WTC11 (cell line): Measurements from ENCODE around the gene GEMIN5. TPM values are rescaled to one million over a fixed set of nuclear protein-coding genes. Genes with fewer than 3 reads are reported as not detected.
"Not testable (repeated sequence)": the region's sequence is repeated elsewhere in the genome, so short reads cannot be mapped to it uniquely, and the experiment has no call there.

Experiments
- ATAC-seq: fragments of 200-7000 bp; cut with Tn5 transposase; 2 replicates; pipeline ENCODE4 v1.10.0; 2021; ENCODE audit warnings: mild to moderate bottlenecking, moderate library complexity
- CTCF ChIA-PET: fragments of 300-600 bp; sonication (Branson Sonifier 250); formaldehyde crosslinking; loops from one replicate; lab custom pipeline; 2021; ENCODE audit warnings: antibody characterized with exemption; lab: Charles Lee
- POLR2A ChIA-PET: fragments of 350-600 bp; sonication (Branson Sonifier 250); formaldehyde crosslinking; loops from one replicate; lab custom pipeline; 2021; ENCODE audit warnings: antibody characterized with exemption; lab: Charles Lee
- DNase-seq: peaks from one replicate; pipeline ENCODE4 v3.0.0; 2021; ENCODE audit warnings: low spot score
- H3K27ac Mint-ChIP-seq: 2 replicates; pipeline ENCODE4 v1.8.0; 2021; ENCODE audit warnings: mixed read lengths
- H3K27me3 Mint-ChIP-seq: 2 replicates; pipeline ENCODE4 v1.8.0; 2021; ENCODE audit warnings: low read depth, mild to moderate bottlenecking, moderate library complexity, mixed read lengths
- H3K36me3 Mint-ChIP-seq: 2 replicates; pipeline ENCODE4 v1.8.0; 2021; ENCODE audit warnings: mixed read lengths
- H3K4me1 Mint-ChIP-seq: 2 replicates; pipeline ENCODE4 v1.8.0; 2022; ENCODE audit warnings: mixed read lengths
- H3K4me3 Mint-ChIP-seq: 2 replicates; pipeline ENCODE4 v1.8.0; 2021; ENCODE audit warnings: mild to moderate bottlenecking, moderate library complexity, mixed read lengths
- H3K9me3 Mint-ChIP-seq: 2 replicates; pipeline ENCODE4 v1.8.0; 2021; ENCODE audit warnings: mixed read lengths
- ESRRA ChIP-seq: sonication (generic); formaldehyde crosslinking; IDR thresholded peaks from 2 replicates; pipeline ENCODE4 v1.8.1; 2022; ENCODE audit warnings: mild to moderate bottlenecking, missing genetic modification reagents, borderline replicate concordance
- FOXJ3 ChIP-seq: sonication (generic); formaldehyde crosslinking; IDR thresholded peaks from 2 replicates; pipeline ENCODE4 v1.9.0; 2021; ENCODE audit warnings: missing genetic modification reagents, mild to moderate bottlenecking, borderline replicate concordance
- GRHL2 ChIP-seq: fragments of 250-450 bp; sonication (Bioruptor Pico); IDR thresholded peaks from 2 replicates; pipeline ENCODE4 v1.8.0; 2022; ENCODE audit warnings: mild to moderate bottlenecking, moderate library complexity; ENCODE audit not compliant: insufficient replicate concordance, severe bottlenecking
- JUN ChIP-seq: sonication (generic); formaldehyde crosslinking; IDR thresholded peaks from 2 replicates; pipeline ENCODE4 v1.8.0; 2023; ENCODE audit warnings: mild to moderate bottlenecking, missing genetic modification reagents
- NFYB ChIP-seq: sonication (generic); formaldehyde crosslinking; conservative IDR thresholded peaks from 2 replicates; pipeline ENCODE4 v1.8.0; 2022; ENCODE audit warnings: low read depth, missing genetic modification reagents
- NR1H2 ChIP-seq: sonication (generic); formaldehyde crosslinking; IDR thresholded peaks from 2 replicates; pipeline ENCODE4 v1.9.0; 2021; ENCODE audit warnings: mild to moderate bottlenecking, moderate library complexity, missing genetic modification reagents
- ZNF138 ChIP-seq: sonication (generic); formaldehyde crosslinking; conservative IDR thresholded peaks from 2 replicates; pipeline ENCODE4 v1.8.1; 2022; ENCODE audit warnings: mild to moderate bottlenecking, moderate library complexity, missing genetic modification reagents
- ZNF219 ChIP-seq: sonication (generic); formaldehyde crosslinking; IDR thresholded peaks from 2 replicates; pipeline ENCODE4 v1.8.0; 2023; ENCODE audit warnings: missing genetic modification reagents, mild to moderate bottlenecking, borderline replicate concordance
- ZNF396 ChIP-seq: fragments of 250-450 bp; sonication (Bioruptor Pico); IDR thresholded peaks from 2 replicates; pipeline ENCODE4 v1.8.0; 2021; ENCODE audit warnings: mild to moderate bottlenecking, moderate library complexity, borderline replicate concordance
- total RNA-seq: library from RNA; stranded (reverse); gene quantifications from 3 replicates; pipeline ENCODE4 v1.2.3, GENCODE V29; 2021
- TF ChIP-seq, protein P1 (sequence below): fragments of 250-450 bp; sonication (Bioruptor Pico); IDR thresholded peaks from 2 replicates; pipeline ENCODE4 v1.9.0; 2021; ENCODE audit warnings: mild to moderate bottlenecking
- TF ChIP-seq, protein P2 (sequence below): fragments of 200-600 bp; IDR thresholded peaks from 2 replicates; pipeline ENCODE4 v1.8.0; 2022; ENCODE audit warnings: antibody characterized with exemption
- TF ChIP-seq, protein P3 (sequence below): sonication (generic); formaldehyde crosslinking; IDR thresholded peaks from 2 replicates; pipeline ENCODE4 v1.8.0; 2022; ENCODE audit warnings: mild to moderate bottlenecking, missing genetic modification reagents
- TF ChIP-seq, protein P4 (sequence below): fragments of 250-450 bp; sonication (Bioruptor Pico); IDR thresholded peaks from 2 replicates; pipeline ENCODE4 v1.8.0; 2021; ENCODE audit warnings: mild to moderate bottlenecking
- TF ChIP-seq, protein P5 (sequence below): sonication (generic); formaldehyde crosslinking; conservative IDR thresholded peaks from 2 replicates; pipeline ENCODE4 v1.8.1; 2023; ENCODE audit warnings: mild to moderate bottlenecking, low read depth, missing genetic modification reagents, moderate library complexity
- TF ChIP-seq, protein P6 (sequence below): sonication (generic); formaldehyde crosslinking; IDR thresholded peaks from 2 replicates; pipeline ENCODE4 v1.8.1; 2023; ENCODE audit warnings: mild to moderate bottlenecking, missing genetic modification reagents, borderline replicate concordance

The GEMIN5 gene
- total RNA-seq, 1 experiment from 2014 or later = 34.8 TPM

DNA sequence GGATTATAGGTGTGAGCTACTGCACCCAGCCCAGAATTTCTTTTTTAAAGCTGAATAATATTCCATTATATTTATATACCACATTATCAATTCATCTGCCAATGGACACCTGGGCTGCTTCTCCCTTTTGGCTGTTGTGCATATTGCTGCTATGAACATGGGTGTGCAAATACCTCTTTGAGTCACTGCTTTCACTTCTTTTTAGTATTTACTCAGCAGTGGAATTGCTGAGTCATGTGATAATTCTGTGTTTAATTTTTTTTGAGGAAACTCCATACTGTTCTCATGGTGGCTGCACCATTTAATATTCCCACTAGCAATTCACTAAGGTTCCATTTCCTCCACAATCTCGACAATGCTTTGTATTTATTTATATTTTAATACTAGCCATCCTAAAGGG lies 39.4 kb upstream of the GEMIN5 start (continued):
- TF ChIP-seq FOXJ3 (CRISPR knock-in tag) = no peak
- no peak for TF ChIP-seq GRHL2 (CRISPR knock-in tag)
- no peak for TF ChIP-seq ZNF138 (CRISPR knock-in tag)
- TF ChIP-seq, protein P1, sequence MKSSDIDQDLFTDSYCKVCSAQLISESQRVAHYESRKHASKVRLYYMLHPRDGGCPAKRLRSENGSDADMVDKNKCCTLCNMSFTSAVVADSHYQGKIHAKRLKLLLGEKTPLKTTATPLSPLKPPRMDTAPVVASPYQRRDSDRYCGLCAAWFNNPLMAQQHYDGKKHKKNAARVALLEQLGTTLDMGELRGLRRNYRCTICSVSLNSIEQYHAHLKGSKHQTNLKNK (CRISPR knock-in tag) = no peak
- TF ChIP-seq, all 79 proteins: peak for 0

DNA sequence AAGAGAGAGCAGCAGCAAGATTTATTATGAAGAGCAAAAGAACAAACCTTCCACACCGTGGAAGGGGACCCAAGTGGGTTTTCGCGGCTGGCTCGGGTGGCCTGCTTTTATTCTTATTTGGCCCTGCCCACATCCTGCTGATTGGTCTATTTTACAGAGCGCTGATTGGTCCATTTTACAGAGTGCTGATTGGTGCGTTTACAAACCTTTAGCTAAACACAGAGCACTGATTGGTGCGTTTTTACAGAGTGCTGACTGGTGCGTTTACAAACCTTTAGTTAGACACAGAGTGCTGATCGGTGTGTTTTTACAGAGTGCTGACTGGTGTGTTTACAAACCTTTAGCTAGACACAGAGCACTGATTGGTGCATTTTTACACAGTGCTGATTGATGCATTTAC lies 38.1 kb upstream of the GEMIN5 start:
- H3K27ac Mint-ChIP-seq, H3K4me3 Mint-ChIP-seq: not testable (repeated sequence)
- peaks cover 15% of the 10 kb centered on the region for H3K36me3 Mint-ChIP-seq
- TF ChIP-seq NFYB (CRISPR knock-in tag) = peak; percentile 47
- TF ChIP-seq, all 79 proteins: peak for 1; not testable (repeated sequence) for 78
- ATAC-seq, H3K27me3 Mint-ChIP-seq, DNase-seq, POLR2A ChIA-PET, H3K4me1 Mint-ChIP-seq: not testable (repeated sequence)
- CTCF ChIA-PET = interaction anchor here (1.3 kb wide), 1 partner anchor 28 kb away, joined by 5 read pairs; no protein-coding TSS in a partner anchor
- H3K9me3 Mint-ChIP-seq = peaks cover 16% of the 10 kb centered on the region

DNA sequence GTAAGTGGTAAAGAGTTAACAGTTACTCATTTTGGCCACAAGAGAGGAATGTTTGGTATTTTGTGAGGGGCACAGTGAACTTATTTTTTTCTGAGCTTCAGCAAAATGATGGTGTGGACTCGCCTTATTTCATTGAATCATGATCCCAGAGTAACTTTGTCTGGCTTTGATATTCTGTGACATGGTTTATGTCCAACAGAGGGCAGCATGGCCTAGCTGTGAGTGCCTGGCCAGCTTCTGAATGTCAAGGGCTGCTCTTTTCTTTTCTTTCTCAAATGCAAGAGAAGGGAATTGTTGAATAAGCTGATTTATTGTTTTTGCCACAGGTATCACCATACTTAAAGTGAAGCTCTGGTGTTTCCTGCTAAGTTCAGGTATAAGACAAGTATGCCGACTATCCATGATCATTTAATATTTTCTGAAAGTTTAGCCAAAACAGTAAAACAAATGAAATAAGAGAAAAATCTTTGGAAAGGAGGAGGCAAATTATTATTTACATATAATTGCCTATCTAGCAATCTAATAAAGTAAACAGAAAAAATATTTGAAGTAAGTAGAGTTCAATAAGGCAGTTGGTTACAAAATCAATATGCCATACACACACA lies 34.6 kb upstream of the GEMIN5 start:
- H3K4me3 Mint-ChIP-seq = no peak overlapping the region
- peak; percentile 32 for DNase-seq
- H3K27ac Mint-ChIP-seq = no peak overlapping the region
- no peaks in the 10 kb centered on the region for H3K4me1 Mint-ChIP-seq
- no peaks in the 10 kb centered on the region for H3K27me3 Mint-ChIP-seq
- ChIA-PET POLR2A (no interaction called here), CTCF (interaction anchor here (0.5 to 3.6 kb wide), 26 partner anchors 12 to 402 kb away, joined by 3 to 63 read pairs (median 4); partner anchors contain the start of gene GEMIN5)
- TF ChIP-seq, protein P2, sequence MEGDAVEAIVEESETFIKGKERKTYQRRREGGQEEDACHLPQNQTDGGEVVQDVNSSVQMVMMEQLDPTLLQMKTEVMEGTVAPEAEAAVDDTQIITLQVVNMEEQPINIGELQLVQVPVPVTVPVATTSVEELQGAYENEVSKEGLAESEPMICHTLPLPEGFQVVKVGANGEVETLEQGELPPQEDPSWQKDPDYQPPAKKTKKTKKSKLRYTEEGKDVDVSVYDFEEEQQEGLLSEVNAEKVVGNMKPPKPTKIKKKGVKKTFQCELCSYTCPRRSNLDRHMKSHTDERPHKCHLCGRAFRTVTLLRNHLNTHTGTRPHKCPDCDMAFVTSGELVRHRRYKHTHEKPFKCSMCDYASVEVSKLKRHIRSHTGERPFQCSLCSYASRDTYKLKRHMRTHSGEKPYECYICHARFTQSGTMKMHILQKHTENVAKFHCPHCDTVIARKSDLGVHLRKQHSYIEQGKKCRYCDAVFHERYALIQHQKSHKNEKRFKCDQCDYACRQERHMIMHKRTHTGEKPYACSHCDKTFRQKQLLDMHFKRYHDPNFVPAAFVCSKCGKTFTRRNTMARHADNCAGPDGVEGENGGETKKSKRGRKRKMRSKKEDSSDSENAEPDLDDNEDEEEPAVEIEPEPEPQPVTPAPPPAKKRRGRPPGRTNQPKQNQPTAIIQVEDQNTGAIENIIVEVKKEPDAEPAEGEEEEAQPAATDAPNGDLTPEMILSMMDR = peak; percentile 34; the same call in 1 of the 2 replicates
- TF ChIP-seq, protein P1 (CRISPR knock-in tag) = no peak
- H3K36me3 Mint-ChIP-seq = peaks cover 15% of the 10 kb centered on the region
- ATAC-seq = peak; percentile 75
- peaks cover 15% of the 10 kb centered on the region for H3K9me3 Mint-ChIP-seq

DNA sequence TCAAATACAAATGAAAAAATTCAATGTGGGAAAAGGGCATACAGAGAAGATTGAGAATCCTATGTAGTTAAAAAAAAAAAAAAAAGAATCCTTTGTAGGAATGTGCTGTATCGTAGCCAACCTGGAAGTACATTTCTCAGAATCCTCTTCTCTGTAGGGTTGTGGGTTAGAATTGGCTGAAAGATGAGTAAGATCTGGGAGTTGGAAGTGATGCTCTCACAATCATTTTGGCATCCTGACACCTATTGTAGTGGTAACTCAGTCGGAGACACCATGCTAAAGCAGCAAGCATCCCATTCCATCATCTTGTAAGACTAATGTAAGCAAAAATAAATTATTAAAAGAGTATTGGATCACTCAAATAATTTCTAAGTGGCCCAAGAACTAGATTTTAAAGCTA lies 33.5 kb upstream of the GEMIN5 start:
- Mint-ChIP-seq H3K36me3 (peaks cover 11% of the 10 kb centered on the region), H3K27me3 (no peaks in the 10 kb centered on the region), H3K4me1 (no peaks in the 10 kb centered on the region), H3K27ac (no peak overlapping the region), H3K4me3 (no peak overlapping the region), H3K9me3 (peaks cover 11% of the 10 kb centered on the region)
- POLR2A ChIA-PET = interaction anchor here (0.7 kb wide), 1 partner anchor 683 kb away, joined by 3 read pairs; no protein-coding TSS in a partner anchor
- CTCF ChIA-PET = interaction anchor here (1.4 to 3.6 kb wide), 4 partner anchors 12 to 56 kb away, joined by 3 to 63 read pairs (median 27); no protein-coding TSS in a partner anchor
- ATAC-seq (no peak), DNase-seq (no peak)
- no peak for TF ChIP-seq ZNF219
- no peak for TF ChIP-seq JUN
- TF ChIP-seq, protein P3, sequence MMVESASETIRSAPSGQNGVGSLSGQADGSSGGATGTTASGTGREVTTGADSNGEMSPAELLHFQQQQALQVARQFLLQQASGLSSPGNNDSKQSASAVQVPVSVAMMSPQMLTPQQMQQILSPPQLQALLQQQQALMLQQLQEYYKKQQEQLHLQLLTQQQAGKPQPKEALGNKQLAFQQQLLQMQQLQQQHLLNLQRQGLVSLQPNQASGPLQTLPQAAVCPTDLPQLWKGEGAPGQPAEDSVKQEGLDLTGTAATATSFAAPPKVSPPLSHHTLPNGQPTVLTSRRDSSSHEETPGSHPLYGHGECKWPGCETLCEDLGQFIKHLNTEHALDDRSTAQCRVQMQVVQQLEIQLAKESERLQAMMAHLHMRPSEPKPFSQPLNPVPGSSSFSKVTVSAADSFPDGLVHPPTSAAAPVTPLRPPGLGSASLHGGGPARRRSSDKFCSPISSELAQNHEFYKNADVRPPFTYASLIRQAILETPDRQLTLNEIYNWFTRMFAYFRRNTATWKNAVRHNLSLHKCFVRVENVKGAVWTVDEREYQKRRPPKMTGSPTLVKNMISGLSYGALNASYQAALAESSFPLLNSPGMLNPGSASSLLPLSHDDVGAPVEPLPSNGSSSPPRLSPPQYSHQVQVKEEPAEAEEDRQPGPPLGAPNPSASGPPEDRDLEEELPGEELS (CRISPR knock-in tag) = no peak
- TF ChIP-seq NR1H2 (CRISPR knock-in tag) = no peak
- TF ChIP-seq, protein P4, sequence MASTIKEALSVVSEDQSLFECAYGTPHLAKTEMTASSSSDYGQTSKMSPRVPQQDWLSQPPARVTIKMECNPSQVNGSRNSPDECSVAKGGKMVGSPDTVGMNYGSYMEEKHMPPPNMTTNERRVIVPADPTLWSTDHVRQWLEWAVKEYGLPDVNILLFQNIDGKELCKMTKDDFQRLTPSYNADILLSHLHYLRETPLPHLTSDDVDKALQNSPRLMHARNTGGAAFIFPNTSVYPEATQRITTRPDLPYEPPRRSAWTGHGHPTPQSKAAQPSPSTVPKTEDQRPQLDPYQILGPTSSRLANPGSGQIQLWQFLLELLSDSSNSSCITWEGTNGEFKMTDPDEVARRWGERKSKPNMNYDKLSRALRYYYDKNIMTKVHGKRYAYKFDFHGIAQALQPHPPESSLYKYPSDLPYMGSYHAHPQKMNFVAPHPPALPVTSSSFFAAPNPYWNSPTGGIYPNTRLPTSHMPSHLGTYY = no peak
- TF ChIP-seq, protein P5, sequence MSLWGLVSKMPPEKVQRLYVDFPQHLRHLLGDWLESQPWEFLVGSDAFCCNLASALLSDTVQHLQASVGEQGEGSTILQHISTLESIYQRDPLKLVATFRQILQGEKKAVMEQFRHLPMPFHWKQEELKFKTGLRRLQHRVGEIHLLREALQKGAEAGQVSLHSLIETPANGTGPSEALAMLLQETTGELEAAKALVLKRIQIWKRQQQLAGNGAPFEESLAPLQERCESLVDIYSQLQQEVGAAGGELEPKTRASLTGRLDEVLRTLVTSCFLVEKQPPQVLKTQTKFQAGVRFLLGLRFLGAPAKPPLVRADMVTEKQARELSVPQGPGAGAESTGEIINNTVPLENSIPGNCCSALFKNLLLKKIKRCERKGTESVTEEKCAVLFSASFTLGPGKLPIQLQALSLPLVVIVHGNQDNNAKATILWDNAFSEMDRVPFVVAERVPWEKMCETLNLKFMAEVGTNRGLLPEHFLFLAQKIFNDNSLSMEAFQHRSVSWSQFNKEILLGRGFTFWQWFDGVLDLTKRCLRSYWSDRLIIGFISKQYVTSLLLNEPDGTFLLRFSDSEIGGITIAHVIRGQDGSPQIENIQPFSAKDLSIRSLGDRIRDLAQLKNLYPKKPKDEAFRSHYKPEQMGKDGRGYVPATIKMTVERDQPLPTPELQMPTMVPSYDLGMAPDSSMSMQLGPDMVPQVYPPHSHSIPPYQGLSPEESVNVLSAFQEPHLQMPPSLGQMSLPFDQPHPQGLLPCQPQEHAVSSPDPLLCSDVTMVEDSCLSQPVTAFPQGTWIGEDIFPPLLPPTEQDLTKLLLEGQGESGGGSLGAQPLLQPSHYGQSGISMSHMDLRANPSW (CRISPR knock-in tag) = no peak
- TF ChIP-seq ZNF396 (CRISPR knock-in tag) = no peak
- no peak for TF ChIP-seq ESRRA (CRISPR knock-in tag)
- TF ChIP-seq, protein P6, sequence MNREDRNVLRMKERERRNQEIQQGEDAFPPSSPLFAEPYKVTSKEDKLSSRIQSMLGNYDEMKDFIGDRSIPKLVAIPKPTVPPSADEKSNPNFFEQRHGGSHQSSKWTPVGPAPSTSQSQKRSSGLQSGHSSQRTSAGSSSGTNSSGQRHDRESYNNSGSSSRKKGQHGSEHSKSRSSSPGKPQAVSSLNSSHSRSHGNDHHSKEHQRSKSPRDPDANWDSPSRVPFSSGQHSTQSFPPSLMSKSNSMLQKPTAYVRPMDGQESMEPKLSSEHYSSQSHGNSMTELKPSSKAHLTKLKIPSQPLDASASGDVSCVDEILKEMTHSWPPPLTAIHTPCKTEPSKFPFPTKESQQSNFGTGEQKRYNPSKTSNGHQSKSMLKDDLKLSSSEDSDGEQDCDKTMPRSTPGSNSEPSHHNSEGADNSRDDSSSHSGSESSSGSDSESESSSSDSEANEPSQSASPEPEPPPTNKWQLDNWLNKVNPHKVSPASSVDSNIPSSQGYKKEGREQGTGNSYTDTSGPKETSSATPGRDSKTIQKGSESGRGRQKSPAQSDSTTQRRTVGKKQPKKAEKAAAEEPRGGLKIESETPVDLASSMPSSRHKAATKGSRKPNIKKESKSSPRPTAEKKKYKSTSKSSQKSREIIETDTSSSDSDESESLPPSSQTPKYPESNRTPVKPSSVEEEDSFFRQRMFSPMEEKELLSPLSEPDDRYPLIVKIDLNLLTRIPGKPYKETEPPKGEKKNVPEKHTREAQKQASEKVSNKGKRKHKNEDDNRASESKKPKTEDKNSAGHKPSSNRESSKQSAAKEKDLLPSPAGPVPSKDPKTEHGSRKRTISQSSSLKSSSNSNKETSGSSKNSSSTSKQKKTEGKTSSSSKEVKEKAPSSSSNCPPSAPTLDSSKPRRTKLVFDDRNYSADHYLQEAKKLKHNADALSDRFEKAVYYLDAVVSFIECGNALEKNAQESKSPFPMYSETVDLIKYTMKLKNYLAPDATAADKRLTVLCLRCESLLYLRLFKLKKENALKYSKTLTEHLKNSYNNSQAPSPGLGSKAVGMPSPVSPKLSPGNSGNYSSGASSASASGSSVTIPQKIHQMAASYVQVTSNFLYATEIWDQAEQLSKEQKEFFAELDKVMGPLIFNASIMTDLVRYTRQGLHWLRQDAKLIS (CRISPR knock-in tag) = no peak
